ENCODE measurements around the gene IL17RD.

The IL17RD gene

GRCh38 chr3:57179580-57180410 lies 14.6 kb upstream of the IL17RD start:
- FAIRE-seq = no peak
- TF ChIP-seq CTCF (IDR thresholded peaks at IDR 0.05; ENCODE audit: insufficient read depth, missing control alignments) = peak; percentile 51
- DNase-seq (ENCODE audit: insufficient read length, low spot score) = no peak

- no peak for TF ChIP-seq CTCF (IDR thresholded peaks at IDR 0.05; ENCODE audit: insufficient read depth, missing control alignments)
- no peak for FAIRE-seq
- no peak for DNase-seq (ENCODE audit: insufficient read length, low spot score)
Observed at GRCh38 chr3:57176045-57176444, 10.9 kb upstream of the IL17RD start.

- DNase-seq (ENCODE audit: insufficient read length, low spot score) (no peak), FAIRE-seq (no peak)
- TF ChIP-seq CTCF (IDR thresholded peaks at IDR 0.05; ENCODE audit: insufficient read depth, missing control alignments) = no peak
Observed at GRCh38 chr3:57173687-57174086, 8.5 kb upstream of the IL17RD start.

GRCh38 chr3:57170946-57171345 lies 5.8 kb upstream of the IL17RD start:
- no peak for FAIRE-seq
- no peak for DNase-seq (ENCODE audit: insufficient read length, low spot score)
- no peak for TF ChIP-seq CTCF (IDR thresholded peaks at IDR 0.05; ENCODE audit: insufficient read depth, missing control alignments)

GRCh38 chr3:57169872-57170623 lies 4.9 kb upstream of the IL17RD start:
- DNase-seq (ENCODE audit: insufficient read length, low spot score) = peak; percentile 37
- FAIRE-seq = no peak
- TF ChIP-seq CTCF (IDR thresholded peaks at IDR 0.05; ENCODE audit: insufficient read depth, missing control alignments) = peak; percentile 79

GRCh38 chr3:57169108-57169507 lies 4.0 kb upstream of the IL17RD start:
- TF ChIP-seq CTCF (IDR thresholded peaks at IDR 0.05; ENCODE audit: insufficient read depth, missing control alignments) = no peak
- DNase-seq (ENCODE audit: insufficient read length, low spot score) (no peak), FAIRE-seq (no peak)

GRCh38 chr3:57168151-57168550 lies 3.0 kb upstream of the IL17RD start:
- FAIRE-seq (no peak), DNase-seq (ENCODE audit: insufficient read length, low spot score) (no peak)
- no peak for TF ChIP-seq CTCF (IDR thresholded peaks at IDR 0.05; ENCODE audit: insufficient read depth, missing control alignments)

Measured in D721Med (cell line).